ENCODE results near the gene ANXA2. TPM values are rescaled to one million over a fixed set of nuclear protein-coding genes. Genes with fewer than 3 reads are reported as not detected.

Gene ANXA2
- total RNA-seq, 2 donors from 2014 or later = 815 to 1,045 TPM

GRCh38 chr15:60326824-60327654 is 70.7 kb downstream of the ANXA2 start:
- no peak for DNase-seq (ENCODE audit: low spot score)
- intact Hi-C loops (cut with DNase I) = no loop called here

GRCh38 chr15:60326343-60326742 is 71.4 kb downstream of the ANXA2 start:
- DNase-seq (ENCODE audit: low spot score) = no peak
- intact Hi-C loops (cut with DNase I) = no loop called here

GRCh38 chr15:60325905-60326304 is 71.9 kb downstream of the ANXA2 start:
- intact Hi-C loops (cut with DNase I) = no loop called here
- DNase-seq (ENCODE audit: low spot score) = no peak

- intact Hi-C loops (cut with DNase I) = no loop called here
- DNase-seq (ENCODE audit: low spot score) = no peak
These were observed 72.9 kb downstream of the ANXA2 start for GRCh38 chr15:60324706-60325438.

- intact Hi-C loops (cut with DNase I) = no loop called here
- no peak for DNase-seq (ENCODE audit: low spot score)
These were observed 74.5 kb downstream of the ANXA2 start for GRCh38 chr15:60323322-60323721.

- DNase-seq (ENCODE audit: low spot score) = no peak
- intact Hi-C loops (cut with DNase I) = no loop called here
These were observed 77.4 kb downstream of the ANXA2 start for GRCh38 chr15:60320365-60320764.

- no peak for DNase-seq (ENCODE audit: low spot score)
- intact Hi-C loops (cut with DNase I) = loop anchor here in 1 of 2 donors (5.0 kb wide), 1 partner anchor 1359 kb away; no protein-coding TSS in a partner anchor
These were observed 79.4 kb downstream of the ANXA2 start for GRCh38 chr15:60318216-60318867.

- intact Hi-C loops (cut with DNase I) = loop anchor here in 1 of 2 donors (5.0 kb wide), 1 partner anchor 1360 kb away; no protein-coding TSS in a partner anchor
- DNase-seq (ENCODE audit: low spot score) = no peak
These were observed 80.8 kb downstream of the ANXA2 start for GRCh38 chr15:60316961-60317360.

GRCh38 chr15:60315878-60316277 is 81.9 kb downstream of the ANXA2 start:
- intact Hi-C loops (cut with DNase I) = loop anchor here in 1 of 2 donors (5.0 kb wide), 1 partner anchor 1361 kb away; no protein-coding TSS in a partner anchor
- no peak for DNase-seq (ENCODE audit: low spot score)

- no peak for DNase-seq (ENCODE audit: low spot score)
- intact Hi-C loops (cut with DNase I) = no loop called here
These were observed 83.9 kb downstream of the ANXA2 start for GRCh38 chr15:60313906-60314305.

- intact Hi-C loops (cut with DNase I) = no loop called here
- DNase-seq (ENCODE audit: low spot score) = no peak
These were observed 90.8 kb downstream of the ANXA2 start for GRCh38 chr15:60307034-60307433.

GRCh38 chr15:60301024-60301423 is 96.8 kb downstream of the ANXA2 start:
- intact Hi-C loops (cut with DNase I) = no loop called here
- no peak for DNase-seq (ENCODE audit: low spot score)

GRCh38 chr15:60299452-60300047 is 98.2 kb downstream of the ANXA2 start:
- DNase-seq (ENCODE audit: low spot score) = no peak
- intact Hi-C loops (cut with DNase I) = no loop called here

Other genes starting within 250 kb of the ANXA2 start
- 10 to 100 TPM; 42.6 to 43.6 TPM for gene ICE2, start 81.2 kb upstream of the ANXA2 start, total RNA-seq

Measured in posterior vena cava (tissue), 2 donors.